HG03064 (cell line): ENCODE data around the gene SORCS2.

ENCODE experiments used
- ATAC-seq: cut with Tn5 transposase; IDR thresholded peaks from one replicate; pipeline ENCODE4 v1.9.1; 2021; ENCODE audit warnings: low read depth; ENCODE audit not compliant: unreplicated experiment

SORCS2 gene

GRCh38 chr4:7299010-7299907 is 106.9 kb downstream of the SORCS2 start:
- no peak for ATAC-seq

- ATAC-seq = no peak
Measured at GRCh38 chr4:7299908-7300710, 107.8 kb downstream of the SORCS2 start.

- ATAC-seq = no peak
Measured at GRCh38 chr4:7300711-7301095, 108.4 kb downstream of the SORCS2 start.

- no peak for ATAC-seq
Measured at GRCh38 chr4:7301126-7301785, 108.9 kb downstream of the SORCS2 start.

GRCh38 chr4:7301846-7302630 is 109.7 kb downstream of the SORCS2 start:
- no peak for ATAC-seq

- ATAC-seq = no peak
Measured at GRCh38 chr4:7302781-7303404, 110.6 kb downstream of the SORCS2 start.

- no peak for ATAC-seq
Measured at GRCh38 chr4:7303561-7303960, 111.2 kb downstream of the SORCS2 start.

- ATAC-seq = no peak
Measured at GRCh38 chr4:7304436-7304835, 112.1 kb downstream of the SORCS2 start.

- ATAC-seq = no peak
Measured at GRCh38 chr4:7306021-7306965, 114.0 kb downstream of the SORCS2 start.

- no peak for ATAC-seq
Measured at GRCh38 chr4:7306986-7307385, 114.6 kb downstream of the SORCS2 start.

GRCh38 chr4:7307394-7308099 is 115.2 kb downstream of the SORCS2 start:
- ATAC-seq = no peak

- no peak for ATAC-seq
Measured at GRCh38 chr4:7309181-7309580, 116.8 kb downstream of the SORCS2 start.

- no peak for ATAC-seq
Measured at GRCh38 chr4:7309636-7310390, 117.5 kb downstream of the SORCS2 start.

GRCh38 chr4:7310451-7310850 is 118.1 kb downstream of the SORCS2 start:
- no peak for ATAC-seq

GRCh38 chr4:7311205-7311604 is 118.9 kb downstream of the SORCS2 start:
- no peak for ATAC-seq

- ATAC-seq = no peak
Measured at GRCh38 chr4:7312691-7313090, 120.4 kb downstream of the SORCS2 start.

GRCh38 chr4:7313347-7313811 is 121.0 kb downstream of the SORCS2 start:
- ATAC-seq = no peak
